ENCODE results near the gene MIAT.

MIAT gene

GRCh38 chr22:26691377-26691716 is 34.0 kb downstream of the MIAT start:
- Histone ChIP-seq H4K20me1 (ENCODE audit: low read depth, low read length) (no peaks in the 10 kb centered on the region), H3K27me3 (ENCODE audit: low read length) (no peaks in the 10 kb centered on the region), H3K9me2 (replicated peaks; ENCODE audit: insufficient read depth, low read length) (no peaks in the 10 kb centered on the region; the same call in 1 of the 2 replicates), H3F3A (ENCODE audit: insufficient read depth) (no peaks in the 10 kb centered on the region), H3K9ac (ENCODE audit: low read length) (no peak overlapping the region), H2AFZ (ENCODE audit: low read depth, low read length, severe bottlenecking) (no peak overlapping the region), H3K27ac (ENCODE audit: low read depth, low read length) (no peak overlapping the region), H3K9me3 (ENCODE audit: insufficient read depth, low read length) (no peaks in the 10 kb centered on the region), H3K36me3 (ENCODE audit: low read length) (no peaks in the 10 kb centered on the region), H3K79me2 (ENCODE audit: insufficient read depth, low read length) (peaks cover 24% of the 10 kb centered on the region), H3K4me3 (ENCODE audit: insufficient read depth, low read length, poor library complexity, severe bottlenecking) (no peak overlapping the region), H3K4me2 (ENCODE audit: low read depth, low read length, poor library complexity, severe bottlenecking) (no peak overlapping the region)
- TF ChIP-seq CTCF (IDR thresholded peaks at IDR 0.05; ENCODE audit: insufficient read depth, low read length, poor library complexity, severe bottlenecking) (no peak), EZH2phosphoT487 (conservative IDR thresholded peaks at IDR 0.05; ENCODE audit: low read length) (no peak)

DNA sequence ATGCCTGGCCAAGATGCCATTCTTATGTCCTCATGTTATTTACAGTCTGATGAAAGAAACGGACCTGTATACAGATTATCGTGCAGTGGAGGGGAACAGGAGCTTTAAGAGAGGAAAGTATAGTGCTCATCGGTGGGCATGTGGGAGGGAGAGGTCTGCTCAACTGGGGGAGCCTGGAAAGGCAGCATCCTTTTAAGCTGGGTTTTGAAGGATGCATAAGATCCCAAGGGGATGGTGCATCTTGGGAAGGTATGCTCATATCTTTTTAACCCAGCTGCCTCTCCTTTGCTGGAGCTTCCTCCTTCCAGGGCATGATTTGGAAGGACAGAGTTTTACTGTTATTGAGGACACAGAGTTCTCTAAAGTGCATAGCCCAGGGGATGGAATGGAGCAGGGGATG is 34.8 kb downstream of the MIAT start:
- Histone ChIP-seq H3K27me3 (ENCODE audit: low read length) (no peaks in the 10 kb centered on the region), H3K36me3 (ENCODE audit: low read length) (no peaks in the 10 kb centered on the region), H3K79me2 (ENCODE audit: insufficient read depth, low read length) (peaks cover 24% of the 10 kb centered on the region), H3K4me2 (ENCODE audit: low read depth, low read length, poor library complexity, severe bottlenecking) (no peak overlapping the region), H4K20me1 (ENCODE audit: low read depth, low read length) (no peaks in the 10 kb centered on the region), H3K9me3 (ENCODE audit: insufficient read depth, low read length) (no peaks in the 10 kb centered on the region), H3K9me2 (replicated peaks; ENCODE audit: insufficient read depth, low read length) (no peaks in the 10 kb centered on the region; the same call in 1 of the 2 replicates), H3K9ac (ENCODE audit: low read length) (no peak overlapping the region), H3K4me3 (ENCODE audit: insufficient read depth, low read length, poor library complexity, severe bottlenecking) (no peak overlapping the region), H2AFZ (ENCODE audit: low read depth, low read length, severe bottlenecking) (no peak overlapping the region), H3K27ac (ENCODE audit: low read depth, low read length) (no peak overlapping the region), H3F3A (ENCODE audit: insufficient read depth) (no peaks in the 10 kb centered on the region)
- TF ChIP-seq CTCF (IDR thresholded peaks at IDR 0.05; ENCODE audit: insufficient read depth, low read length, poor library complexity, severe bottlenecking), result no peak
- TF ChIP-seq EZH2phosphoT487 (conservative IDR thresholded peaks at IDR 0.05; ENCODE audit: low read length), result no peak

DNA sequence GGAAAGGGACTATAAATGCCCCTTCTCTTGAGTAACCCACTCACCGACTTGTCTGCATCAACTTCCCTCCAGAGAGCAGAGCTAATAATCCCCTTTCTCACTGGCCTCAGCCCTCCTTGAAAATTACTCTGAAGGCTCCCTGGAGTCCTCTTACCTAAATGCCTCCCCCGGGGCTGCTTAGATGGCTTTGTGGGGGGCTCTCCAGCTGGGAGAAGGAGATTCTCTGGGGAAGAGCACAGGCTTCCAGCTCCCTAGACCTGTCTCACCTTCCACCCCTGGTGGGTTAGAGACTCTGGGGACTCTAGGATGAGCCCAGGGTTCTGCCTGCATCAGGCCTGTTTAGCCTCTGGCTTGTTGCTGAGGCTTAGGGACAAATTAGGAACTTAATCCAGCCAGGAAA is 39.8 kb downstream of the MIAT start:
- no peak overlapping the region for H3K4me3 ChIP-seq (ENCODE audit: insufficient read depth, low read length, poor library complexity, severe bottlenecking)
- no peak overlapping the region for H2AFZ ChIP-seq (ENCODE audit: low read depth, low read length, severe bottlenecking)
- H3K4me2 ChIP-seq (ENCODE audit: low read depth, low read length, poor library complexity, severe bottlenecking), result no peak overlapping the region
- no peaks in the 10 kb centered on the region for H4K20me1 ChIP-seq (ENCODE audit: low read depth, low read length)
- H3K9ac ChIP-seq (ENCODE audit: low read length), result no peak overlapping the region
- TF ChIP-seq CTCF (IDR thresholded peaks at IDR 0.05; ENCODE audit: insufficient read depth, low read length, poor library complexity, severe bottlenecking) (no peak), EZH2phosphoT487 (conservative IDR thresholded peaks at IDR 0.05; ENCODE audit: low read length) (no peak)
- no peak overlapping the region for H3K27ac ChIP-seq (ENCODE audit: low read depth, low read length)
- H3F3A ChIP-seq (ENCODE audit: insufficient read depth), result no peaks in the 10 kb centered on the region
- H3K79me2 ChIP-seq (ENCODE audit: insufficient read depth, low read length), result peaks cover 9% of the 10 kb centered on the region; the same call in 1 of the 2 replicates
- H3K27me3 ChIP-seq (ENCODE audit: low read length), result no peaks in the 10 kb centered on the region
- H3K9me3 ChIP-seq (ENCODE audit: insufficient read depth, low read length), result 0 out of 2 replicates have a peak, but pooled peaks cover 5% of the 10 kb centered on the region
- H3K9me2 ChIP-seq (replicated peaks; ENCODE audit: insufficient read depth, low read length), result no peaks in the 10 kb centered on the region
- peaks cover 17% of the 10 kb centered on the region for H3K36me3 ChIP-seq (ENCODE audit: low read length)
